Fibroblast of skin of left quadriceps (primary cell): ENCODE data around the gene CEP78.
A peak's percentile ranks its signal among the peaks of the same experiment; 100 is the strongest.
"Not testable (repeated sequence)": the region's sequence is repeated elsewhere in the genome, so short reads cannot be mapped to it uniquely, and the experiment has no call there.

Experiments
- DNase-seq, 2 experiments: peaks; one replicate each; pipeline ENCODE4 v3.0.0-alpha.2; 2013; ENCODE audit warnings: low read depth in 2 of 2

CEP78 gene, protein sequence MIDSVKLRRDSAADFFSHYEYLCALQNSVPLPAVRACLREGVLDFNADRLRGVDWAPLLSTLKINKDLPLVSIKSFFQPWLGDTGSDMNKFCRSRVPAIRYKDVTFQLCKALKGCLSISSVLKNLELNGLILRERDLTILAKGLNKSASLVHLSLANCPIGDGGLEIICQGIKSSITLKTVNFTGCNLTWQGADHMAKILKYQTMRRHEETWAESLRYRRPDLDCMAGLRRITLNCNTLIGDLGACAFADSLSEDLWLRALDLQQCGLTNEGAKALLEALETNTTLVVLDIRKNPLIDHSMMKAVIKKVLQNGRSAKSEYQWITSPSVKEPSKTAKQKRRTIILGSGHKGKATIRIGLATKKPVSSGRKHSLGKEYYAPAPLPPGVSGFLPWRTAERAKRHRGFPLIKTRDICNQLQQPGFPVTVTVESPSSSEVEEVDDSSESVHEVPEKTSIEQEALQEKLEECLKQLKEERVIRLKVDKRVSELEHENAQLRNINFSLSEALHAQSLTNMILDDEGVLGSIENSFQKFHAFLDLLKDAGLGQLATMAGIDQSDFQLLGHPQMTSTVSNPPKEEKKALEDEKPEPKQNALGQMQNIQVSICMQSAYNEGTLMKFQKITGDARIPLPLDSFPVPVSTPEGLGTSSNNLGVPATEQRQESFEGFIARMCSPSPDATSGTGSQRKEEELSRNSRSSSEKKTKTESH

DNA sequence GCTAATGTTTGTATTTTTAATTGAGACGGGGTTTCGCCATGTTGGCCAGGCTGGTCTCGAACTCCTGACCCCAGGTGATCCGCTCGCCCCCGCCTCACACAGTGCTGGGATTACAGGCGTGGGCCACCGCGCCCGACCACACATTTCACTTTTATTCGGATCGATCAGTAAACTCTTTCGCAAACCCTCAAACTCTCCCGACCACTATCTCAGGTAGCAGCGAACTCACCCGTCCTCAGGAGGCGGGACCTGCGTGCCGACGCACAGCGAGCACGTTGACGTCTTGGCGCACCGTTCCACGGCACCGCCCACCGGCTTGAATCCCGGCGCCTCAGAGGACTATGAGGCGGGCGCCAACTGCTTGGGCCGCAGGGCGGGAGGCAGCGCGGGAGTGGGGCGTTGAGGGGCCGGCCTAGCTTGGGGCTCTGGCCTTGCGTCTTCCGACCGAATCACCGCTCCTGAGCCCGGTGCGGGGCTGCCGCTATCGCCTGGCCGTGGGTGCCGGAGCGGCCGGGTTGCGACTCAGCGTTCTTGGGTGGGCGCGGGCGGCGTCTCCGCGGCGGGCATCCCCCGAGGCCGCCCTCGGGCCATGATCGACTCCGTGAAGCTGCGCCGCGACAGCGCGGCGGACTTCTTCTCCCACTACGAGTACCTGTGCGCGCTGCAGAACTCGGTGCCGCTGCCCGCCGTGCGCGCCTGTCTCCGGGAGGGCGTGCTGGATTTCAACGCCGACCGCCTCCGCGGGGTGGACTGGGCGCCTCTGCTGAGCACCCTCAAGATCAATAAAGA is at the start of gene CEP78:
Gene CEP78, plus strand, starts transcription at position 314 of the 789 bp plus-strand sequence. Its CDS starts 276 bp downstream, at position 590.
- peak; percentile 83 for DNase-seq

DNA sequence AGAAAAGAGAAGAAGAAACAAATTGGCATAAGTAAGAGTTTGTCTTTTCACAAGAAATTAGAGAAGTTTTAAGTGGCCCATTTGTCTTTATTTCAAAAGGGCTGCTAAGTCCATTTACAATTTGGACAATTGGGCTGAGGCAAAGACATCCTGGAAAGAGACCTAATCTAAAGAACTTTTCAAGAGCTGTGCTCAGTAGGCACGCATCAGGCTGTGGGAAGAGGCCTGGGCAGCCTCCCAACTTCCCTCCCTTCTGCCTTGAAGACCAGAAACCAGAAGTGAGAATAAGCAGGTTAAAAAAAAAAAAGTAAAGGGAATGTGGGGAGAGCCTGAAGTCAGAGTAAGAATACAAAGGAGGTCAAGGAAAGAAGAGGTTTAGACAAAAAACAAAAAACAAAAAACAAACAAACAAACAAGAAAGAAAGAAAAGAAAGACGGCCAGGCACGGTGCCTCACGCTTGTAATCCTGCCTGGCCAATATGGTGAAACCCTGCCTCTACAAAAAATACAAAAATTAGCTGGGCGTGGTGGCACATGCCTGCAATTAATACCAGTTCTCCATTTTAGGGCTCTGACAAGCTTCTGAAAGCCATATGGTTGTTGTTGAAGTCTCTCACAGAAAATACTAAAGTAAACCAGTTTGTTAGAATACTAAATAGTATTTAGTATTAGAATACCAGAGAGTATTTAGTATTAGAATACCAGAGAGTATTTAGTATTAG is 48.0 kb upstream of the CEP78 start:
- no peak for DNase-seq

DNA sequence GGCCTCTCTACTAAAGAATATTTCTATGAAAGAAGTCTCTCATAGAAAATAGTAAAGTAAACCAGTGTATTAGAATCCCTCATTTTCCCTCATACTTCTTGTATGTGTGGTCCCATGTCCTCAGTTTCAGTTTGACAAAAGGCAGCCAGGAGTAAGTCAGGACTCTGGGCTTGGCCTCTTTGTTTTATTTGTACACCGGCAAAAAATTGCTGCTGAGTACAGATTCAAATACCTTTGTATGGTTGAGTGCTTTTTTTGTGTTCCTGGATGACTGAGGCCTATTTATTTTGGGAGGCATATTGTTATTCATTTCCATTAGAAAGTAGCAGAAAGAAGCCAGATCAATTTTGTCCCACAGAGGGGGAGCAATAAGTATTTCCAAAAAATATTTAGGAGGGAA is 47.3 kb upstream of the CEP78 start:
- no peak for DNase-seq

DNA sequence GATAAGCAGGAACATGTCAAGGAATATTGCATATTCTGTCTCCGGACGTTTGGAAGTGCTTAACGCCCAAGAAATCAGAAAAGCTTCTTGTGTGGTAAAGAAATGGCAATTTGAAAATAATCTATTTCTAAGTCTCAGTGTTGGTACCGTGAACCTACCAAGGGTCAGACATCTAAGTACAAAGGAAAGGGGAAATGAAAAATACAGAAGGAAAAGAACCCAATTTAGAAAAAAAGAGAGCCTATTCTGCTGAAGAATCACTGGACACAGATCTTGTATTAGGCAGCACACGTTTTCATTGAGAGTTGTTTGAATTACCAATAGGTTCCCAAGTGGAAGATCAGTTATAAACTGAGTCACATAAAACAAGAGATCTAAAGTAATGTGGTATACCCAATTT is 46.9 kb upstream of the CEP78 start:
- no peak for DNase-seq

DNA sequence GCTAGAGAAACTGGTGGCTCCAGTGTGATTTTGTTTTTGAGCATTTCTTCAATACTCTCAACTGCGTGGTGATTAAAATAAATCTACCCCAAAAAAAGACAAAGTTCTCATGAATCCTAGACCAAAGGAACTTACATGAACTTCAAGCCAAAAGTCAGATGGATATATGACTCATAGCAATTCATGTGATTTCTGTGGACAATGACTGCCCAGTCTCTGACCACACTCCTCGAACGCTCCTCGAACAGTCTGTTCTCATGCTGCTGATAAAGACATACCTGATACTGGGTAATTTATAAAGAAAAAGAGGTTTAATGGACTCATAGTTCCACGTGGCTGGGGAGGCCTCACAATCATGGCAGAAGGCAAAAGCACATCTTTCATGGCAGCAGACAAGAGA is 46.4 kb upstream of the CEP78 start:
- DNase-seq: no peak

DNA sequence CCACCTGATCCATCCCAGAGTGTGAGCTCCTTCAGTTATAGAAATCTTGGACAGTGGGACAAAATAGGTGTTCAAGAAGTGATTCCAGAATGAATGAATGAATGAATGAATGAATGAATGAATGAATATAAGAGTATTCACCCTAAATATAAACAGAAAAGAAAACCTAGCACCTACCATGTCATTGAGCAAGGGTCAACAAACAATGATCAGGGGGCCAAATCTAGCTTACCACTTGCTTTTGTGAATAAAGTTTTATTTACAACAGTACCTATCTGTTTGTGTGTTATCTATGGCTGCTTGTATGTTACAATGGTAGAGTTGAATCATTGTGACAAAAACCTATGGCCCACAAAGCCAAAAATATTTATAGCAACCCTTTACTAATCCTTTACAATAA is 43.9 kb upstream of the CEP78 start:
- DNase-seq: no peak

DNA sequence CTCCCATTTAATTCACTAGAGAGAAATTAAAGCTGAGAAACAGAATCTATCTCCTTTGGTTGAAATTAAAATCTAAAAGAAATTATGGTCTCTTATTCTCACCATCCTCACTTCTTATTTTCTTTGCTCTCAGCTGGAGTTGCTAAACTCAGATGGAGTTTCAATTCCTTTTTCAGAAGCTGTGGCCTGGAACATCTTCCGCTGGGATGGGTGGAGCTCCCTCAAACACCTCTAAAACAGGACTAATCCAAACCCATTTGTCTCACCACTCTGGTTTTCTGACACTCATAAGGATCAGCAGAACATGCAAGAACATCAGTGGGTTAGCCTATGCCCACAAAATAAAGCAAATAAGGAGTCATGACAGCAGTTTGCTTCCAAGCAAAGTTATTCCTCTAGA is 39.6 kb upstream of the CEP78 start:
- DNase-seq: no peak

DNA sequence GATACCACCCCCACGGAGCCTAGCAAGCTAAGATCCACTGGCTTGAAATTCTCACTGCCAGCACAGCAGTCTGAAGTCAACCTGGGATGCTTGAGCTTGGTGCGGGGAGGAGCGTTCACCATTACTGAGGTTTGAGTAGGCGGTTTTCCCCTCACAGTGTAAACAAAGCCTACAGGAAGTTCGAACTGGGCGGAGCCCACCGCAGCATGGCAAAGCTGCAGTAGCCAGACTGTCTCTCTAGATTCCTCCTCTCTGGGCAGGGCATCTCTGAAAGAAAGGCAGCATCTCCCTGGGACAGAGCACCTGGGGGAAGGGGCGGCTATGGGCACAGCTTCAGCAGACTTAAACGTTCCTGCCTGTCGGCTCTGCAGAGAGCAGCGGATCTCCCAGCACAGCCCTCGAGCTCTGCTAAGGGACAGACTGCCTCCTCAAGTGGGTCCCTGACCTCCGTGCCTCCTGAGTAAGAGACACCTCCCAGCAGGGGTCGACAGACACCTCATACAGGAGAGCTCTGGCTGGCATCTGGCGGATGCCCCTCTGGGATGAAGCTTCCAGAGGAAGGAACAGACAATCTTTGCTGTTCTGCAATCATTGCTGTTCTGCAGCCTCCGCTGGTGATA is 34.6 kb upstream of the CEP78 start:
- DNase-seq: not testable (repeated sequence)

DNA sequence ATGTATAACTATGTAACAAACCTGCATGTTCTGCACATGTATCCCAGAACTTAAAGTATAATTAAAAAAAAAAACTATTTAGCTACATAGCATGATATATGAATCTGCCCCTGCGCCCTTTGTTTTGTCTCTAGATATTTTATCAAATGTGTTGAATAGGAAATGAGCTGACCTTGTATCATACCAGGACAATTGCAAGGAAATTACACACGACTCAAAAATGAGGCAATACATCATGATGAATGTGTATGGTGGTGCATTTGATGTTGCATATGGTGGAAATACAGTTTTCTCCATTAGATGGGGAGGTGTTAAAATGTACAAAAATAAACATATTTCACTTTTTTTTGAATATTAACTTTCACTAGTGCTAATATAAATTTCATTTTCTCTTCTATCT is 28.6 kb upstream of the CEP78 start:
- DNase-seq: no peak

DNA sequence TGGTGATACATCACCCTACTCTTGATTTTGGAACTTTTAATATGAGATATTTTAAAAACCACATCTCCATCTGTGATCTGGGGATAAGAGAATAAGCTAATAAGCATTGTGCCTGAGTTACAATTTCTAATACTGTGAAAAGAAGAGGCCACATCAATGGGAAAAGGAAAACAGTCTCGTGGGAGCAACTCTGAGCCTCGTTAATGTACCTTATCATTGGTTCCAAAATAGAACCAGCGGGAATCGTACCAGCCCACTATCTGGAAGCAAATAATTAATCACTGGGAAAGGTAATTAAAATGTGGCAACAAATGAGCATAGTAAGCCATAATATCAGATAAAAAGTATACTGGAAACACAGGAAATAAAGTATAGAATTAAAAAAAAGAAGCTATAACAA is 28.0 kb upstream of the CEP78 start:
- no peak for DNase-seq

DNA sequence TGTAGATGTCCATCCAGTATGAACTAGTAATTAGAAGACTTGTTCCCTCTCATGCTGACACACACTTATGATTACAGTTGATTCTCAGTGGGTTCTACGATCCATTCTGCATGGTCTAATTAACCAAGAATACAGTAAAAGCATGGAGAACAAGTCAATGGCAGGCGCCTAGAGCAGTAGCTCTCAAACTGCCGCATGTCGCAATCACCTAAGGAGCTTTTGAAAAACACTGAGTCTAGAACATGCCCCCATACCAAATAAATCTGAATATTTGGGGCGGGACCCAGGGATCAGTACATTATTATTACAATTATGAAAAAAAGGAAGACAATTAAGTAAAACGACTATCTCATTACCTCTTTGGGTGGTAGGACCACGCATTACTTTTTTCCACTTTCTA is 26.7 kb upstream of the CEP78 start:
- DNase-seq: no peak

DNA sequence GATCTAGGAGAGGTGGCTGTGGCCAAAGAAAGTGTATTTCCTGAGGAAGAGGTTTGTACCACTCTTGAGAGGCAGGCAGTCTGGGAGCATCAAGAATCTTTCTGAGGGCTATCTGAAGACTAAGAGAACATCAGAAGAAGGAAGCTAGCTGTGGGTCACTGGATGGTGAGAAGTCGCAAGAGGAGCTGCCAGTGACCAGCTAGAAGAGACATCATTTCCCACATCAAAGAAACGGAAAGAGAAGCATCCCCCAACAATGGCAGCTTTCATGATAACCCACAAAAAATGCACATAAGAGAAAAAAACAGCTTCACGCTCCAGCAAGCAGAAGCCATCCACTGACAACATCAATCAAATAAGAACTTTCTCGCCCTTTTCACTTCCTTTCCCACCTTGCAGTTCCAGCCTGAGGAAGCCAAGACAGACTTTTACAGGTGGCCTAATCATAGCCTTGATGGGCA is 25.0 kb upstream of the CEP78 start:
- no peak for DNase-seq

DNA sequence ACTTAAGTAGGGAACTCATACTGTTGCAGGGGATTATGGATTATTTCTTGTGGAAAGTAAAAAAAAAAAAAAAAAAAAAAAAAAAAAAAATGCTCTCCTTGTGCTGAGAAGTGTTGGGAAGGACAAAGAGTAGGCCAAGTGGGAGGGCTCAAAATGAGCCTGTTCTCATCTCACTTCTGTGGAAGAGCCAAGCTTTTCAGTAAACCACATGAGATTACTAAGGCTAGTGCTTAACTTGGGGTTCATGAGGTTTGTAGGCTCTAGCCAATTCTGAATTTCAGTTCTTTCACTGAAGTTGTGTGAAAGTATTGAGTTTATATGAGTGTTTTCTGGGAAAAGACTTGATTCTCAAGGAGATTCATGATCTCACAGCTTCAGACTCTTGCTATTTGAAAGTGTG is 23.0 kb upstream of the CEP78 start:
- no peak for DNase-seq

DNA sequence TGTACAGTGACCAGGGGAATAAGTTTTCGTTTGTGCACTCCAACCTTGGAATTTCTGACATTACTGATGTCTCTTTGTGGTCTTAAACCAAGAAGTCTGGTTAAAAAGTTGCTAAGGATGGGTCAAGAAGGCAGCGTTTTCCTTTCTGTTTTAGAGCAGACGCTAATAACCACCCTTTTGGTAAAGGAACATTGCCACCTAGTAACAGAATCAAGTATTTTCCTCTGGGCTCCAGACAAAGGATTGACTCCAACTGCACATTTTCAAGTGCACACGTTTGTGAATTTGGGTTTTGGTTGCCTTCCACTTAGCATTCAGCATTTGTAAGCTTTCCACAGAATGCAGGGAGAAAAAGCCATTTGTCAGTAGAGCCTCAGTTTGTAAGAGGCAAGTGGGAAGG is 22.2 kb upstream of the CEP78 start:
- DNase-seq: no peak

DNA sequence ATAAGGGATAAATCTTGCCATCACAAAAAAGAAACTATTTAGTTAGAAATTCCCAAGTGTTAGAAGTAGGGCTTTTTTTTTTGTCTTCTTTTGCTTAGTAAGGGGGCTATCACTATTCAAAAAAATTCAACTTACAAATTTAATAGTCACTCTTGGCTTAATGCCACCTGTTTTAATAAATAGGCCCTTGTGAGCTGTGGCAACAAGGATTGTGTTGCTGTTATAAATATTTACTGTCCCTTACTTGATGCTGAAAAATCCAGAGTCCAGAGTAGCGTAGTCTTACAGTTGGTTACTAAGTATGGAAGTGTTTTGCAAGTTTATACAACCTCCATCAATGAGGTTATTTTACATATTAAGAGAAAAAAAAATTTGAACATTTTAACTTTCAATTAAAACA is 21.4 kb upstream of the CEP78 start:
- DNase-seq: no peak

DNA sequence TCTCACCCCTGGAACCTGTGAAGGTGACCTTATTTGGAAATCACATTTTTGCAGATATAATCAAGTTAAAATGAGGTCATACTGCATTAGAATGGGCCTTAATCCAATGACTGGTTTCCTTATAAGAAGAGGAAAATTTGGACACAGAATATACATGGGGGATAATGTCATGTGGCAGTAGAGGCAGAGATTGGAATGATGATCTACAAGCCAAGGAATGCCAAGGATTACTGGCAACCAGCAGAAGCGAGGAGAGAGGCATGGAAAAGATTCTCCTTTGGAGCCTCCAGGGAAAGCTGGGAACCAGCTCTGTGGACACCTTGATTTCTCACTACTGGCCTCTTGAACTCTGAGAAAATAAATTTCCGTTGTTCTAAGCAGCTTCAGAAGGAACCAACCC is 20.2 kb upstream of the CEP78 start:
- DNase-seq: no peak

DNA sequence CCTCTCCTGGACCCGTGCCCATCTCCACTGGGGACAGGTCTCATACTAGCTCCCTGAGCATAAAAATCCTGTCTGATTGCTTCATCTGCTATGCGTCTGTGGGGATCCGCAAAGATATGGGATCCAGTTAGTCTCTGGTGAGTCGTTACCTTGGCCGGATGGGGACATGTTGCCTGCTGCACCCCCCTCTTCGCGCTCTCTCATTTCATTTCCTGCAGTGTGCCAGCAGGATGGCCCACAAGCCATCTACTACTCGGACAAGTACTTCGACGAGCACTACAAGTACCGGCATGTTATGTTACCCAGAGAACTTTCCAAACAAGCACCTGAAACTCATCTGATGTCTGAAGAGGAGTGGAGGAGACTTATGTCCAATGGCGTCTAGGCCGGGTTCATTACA is 17.0 kb upstream of the CEP78 start:
- DNase-seq: no peak

DNA sequence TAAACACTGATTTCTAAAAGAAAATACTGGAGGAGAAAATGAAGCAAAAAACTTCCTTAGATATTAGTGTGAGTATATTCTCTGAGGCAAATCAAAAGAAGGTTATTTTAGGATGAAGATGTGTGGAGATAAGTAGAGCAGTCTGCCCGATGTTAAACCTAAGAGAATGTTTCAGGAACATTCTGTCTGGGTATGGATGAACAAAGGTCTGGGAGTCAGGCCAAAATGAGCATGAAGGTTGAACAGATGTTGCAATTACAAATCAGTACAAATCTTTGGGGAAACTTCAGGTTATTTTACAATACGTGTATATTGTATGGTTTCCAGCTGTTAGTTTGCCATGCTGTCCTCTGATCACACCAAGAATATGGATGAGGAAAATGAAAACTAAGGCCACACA is 14.4 kb upstream of the CEP78 start:
- DNase-seq: no peak

DNA sequence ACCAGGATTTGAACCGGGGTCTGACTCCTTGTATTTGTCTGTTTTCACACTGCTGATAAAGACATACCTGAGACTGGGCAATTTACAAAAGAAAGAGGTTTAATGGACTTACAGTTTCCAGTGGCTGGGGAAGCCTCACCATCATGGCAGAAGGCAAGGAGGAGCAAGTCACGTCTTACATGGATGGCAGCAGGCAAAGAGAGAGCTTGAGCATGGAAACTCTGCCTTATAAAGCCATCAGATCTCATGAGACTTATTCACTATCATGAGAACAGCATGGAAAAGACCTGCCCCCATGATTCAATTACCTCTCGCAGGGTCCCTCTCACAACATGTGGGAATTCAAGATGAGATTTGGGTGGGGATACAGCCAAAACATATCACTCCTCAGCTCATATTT is 14.0 kb upstream of the CEP78 start:
- not testable (repeated sequence) for DNase-seq

DNA sequence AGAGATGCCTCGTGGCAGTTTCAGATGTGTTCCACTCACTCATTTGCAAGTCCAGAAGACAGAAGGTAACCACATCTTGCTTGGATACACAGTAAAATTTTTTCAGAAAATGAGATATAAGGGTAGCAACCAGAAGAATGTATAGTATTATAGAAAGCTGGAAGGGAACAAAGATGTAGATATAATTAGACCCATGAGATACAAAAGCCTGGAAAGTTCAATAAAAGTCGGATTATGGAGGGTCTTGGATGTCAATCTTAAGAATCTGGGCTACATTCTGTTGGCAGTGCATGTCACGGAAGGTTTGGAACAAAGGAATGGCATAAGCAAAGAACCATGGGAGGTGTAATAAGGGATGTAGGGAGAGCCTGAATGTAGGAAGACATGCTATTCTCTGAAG is 5.1 kb upstream of the CEP78 start:
- DNase-seq: no peak

DNA sequence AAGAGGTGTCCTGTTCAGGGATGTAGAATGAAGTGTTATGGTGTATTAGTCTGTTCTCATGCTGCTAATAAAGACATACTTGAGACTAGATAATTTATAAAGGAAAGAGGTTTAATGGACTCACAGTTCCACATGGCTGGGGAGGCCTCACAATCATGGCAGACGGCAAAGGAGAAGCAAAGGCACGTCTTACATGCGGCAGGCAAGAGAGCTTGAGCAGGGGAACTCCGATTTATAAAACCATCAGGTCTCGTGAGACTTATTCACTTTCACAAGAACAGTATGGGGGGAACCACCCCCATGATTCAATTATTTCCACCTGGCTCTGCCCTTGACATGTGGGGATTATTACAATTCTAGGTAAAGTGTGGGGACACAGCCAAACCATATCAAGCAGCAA is 3.4 kb upstream of the CEP78 start:
- not testable (repeated sequence) for DNase-seq
